SK-N-MC (cell line): ENCODE results near the gene OR4C45.
"Not testable (repeated sequence)": the region's sequence is repeated elsewhere in the genome, so short reads cannot be mapped to it uniquely, and the experiment has no call there.

Experiments used
- DNase-seq: peaks from one replicate; pipeline ENCODE4 v3.0.0-alpha.2; 2011; ENCODE audit warnings: low read depth, low spot score
- H3K27ac ChIP-seq: fragments of 200-600 bp; sonication (generic); 2 replicates; pipeline ENCODE4 v1.5.1; 2016; ENCODE audit warnings: mixed run types
- H3K36me3 ChIP-seq: fragments of 200-600 bp; sonication (generic); 2 replicates; pipeline ENCODE4 v1.6.1; 2017; ENCODE audit warnings: antibody characterized with exemption, low read length, mixed read lengths; ENCODE audit not compliant: insufficient read depth
- H3K4me3 ChIP-seq: fragments of 200-600 bp; sonication (generic); 2 replicates; pipeline ENCODE4 v1.5.1; 2016
- H3K9ac ChIP-seq: fragments of 200-600 bp; sonication (generic); 2 replicates; pipeline ENCODE4 v1.8.0; 2017; ENCODE audit warnings: mixed run types, mixed read lengths; ENCODE audit not compliant: insufficient read length
- H3K9me3 ChIP-seq: fragments of 200-600 bp; sonication (generic); 2 replicates; pipeline ENCODE4 v1.6.1; 2017; ENCODE audit warnings: low read depth, mild to moderate bottlenecking, antibody characterized with exemption, low read length, moderate library complexity, mixed read lengths
- EZH2 ChIP-seq: fragments of 200-600 bp; sonication (generic); IDR thresholded peaks from one replicate; pipeline ENCODE4 v1.6.1; 2017; ENCODE audit warnings: antibody characterized with exemption
- FOXP2 ChIP-seq: optimal IDR thresholded peaks from 2 replicates; pipeline ENCODE3; 2011; ENCODE audit warnings: mild to moderate bottlenecking, moderate library complexity; ENCODE audit not compliant: insufficient read depth; ENCODE audit errors: extremely low read length, control extremely low read depth
- POLR2AphosphoS5 ChIP-seq: IDR thresholded peaks from 2 replicates; pipeline ENCODE4 v1.6.1; 2012; ENCODE audit warnings: mild to moderate bottlenecking, low read depth, low read length, borderline replicate concordance

Gene OR4C45

DNA sequence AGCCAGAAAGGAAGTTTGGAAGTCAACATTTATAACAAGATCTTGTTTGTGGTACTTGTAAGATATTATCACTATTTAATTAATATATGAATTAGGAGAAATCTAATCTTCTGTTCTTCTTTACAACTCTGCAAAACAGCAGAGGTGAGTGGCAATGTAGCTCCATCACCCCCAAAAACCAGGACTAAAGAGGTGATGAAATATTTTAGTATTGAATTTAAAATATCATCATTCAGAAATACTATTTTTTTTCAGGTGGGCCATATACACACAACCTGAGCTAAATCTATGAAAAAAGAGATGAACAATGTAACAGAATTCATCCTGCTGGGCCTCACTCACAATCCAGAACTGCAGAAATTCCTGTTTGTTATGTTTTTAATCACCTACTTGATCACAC lies at the start of gene OR4C45:
Gene OR4C45, plus strand, starts transcription at position 301 of the 400 bp plus-strand sequence.
- Histone ChIP-seq H3K4me3 (no peak within 1 kb of the TSS), H3K27ac (no peak within 1 kb of the TSS), H3K36me3 (no peaks in the 10 kb centered on the region), H3K9ac (no peak within 1 kb of the TSS), H3K9me3 (no peaks in the 10 kb centered on the region)
- TF ChIP-seq POLR2AphosphoS5 (no peak), FOXP2 (no peak), EZH2 (no peak)
- no peak for DNase-seq

GRCh38 chr11:49995565-49995964 lies 37.1 kb upstream of the OR4C45 start:
- Histone ChIP-seq H3K36me3 (no peaks in the 10 kb centered on the region), H3K27ac (no peak overlapping the region), H3K9ac (no peak overlapping the region), H3K9me3 (no peaks in the 10 kb centered on the region), H3K4me3 (peak overlapping the region; percentile 48; the same call in 1 of the 2 replicates)
- TF ChIP-seq EZH2 (no peak), POLR2AphosphoS5 (peak; percentile 25; the same call in 1 of the 2 replicates)
- DNase-seq: peak; percentile 82

DNA sequence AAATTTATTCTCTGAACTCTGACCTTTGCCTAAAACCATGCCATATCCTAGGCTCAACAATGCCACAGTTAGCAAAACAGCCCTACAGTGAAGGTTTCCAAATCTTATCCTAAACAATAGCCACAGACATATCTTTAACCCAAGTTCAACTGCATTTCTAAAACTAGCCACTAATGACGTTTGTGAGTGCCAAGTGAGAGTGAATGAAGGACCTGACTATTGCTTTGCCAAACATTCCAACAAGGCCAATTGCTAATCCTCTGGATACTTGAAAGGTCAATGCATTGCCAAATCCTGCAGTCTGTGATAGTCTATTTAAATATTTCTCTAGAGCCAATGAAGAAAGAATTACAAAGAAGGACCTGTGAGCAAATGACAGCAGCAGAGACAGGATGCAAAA lies 2.5 kb upstream of the OR4C45 start:
- H3K9ac ChIP-seq: no peak overlapping the region
- no peak for DNase-seq
- no peak overlapping the region for H3K27ac ChIP-seq
- no peak for TF ChIP-seq POLR2AphosphoS5
- TF ChIP-seq FOXP2: no peak
- no peaks in the 10 kb centered on the region for H3K9me3 ChIP-seq
- no peak overlapping the region for H3K4me3 ChIP-seq
- no peaks in the 10 kb centered on the region for H3K36me3 ChIP-seq

- H3K9ac ChIP-seq, H3K27ac ChIP-seq, H3K9me3 ChIP-seq, DNase-seq, H3K4me3 ChIP-seq, H3K36me3 ChIP-seq: not testable (repeated sequence)
Observed at GRCh38 chr11:50036239-50036638, 3.6 kb downstream of the OR4C45 start.

GRCh38 chr11:50037251-50037650 lies 4.6 kb downstream of the OR4C45 start:
- Histone ChIP-seq H3K27ac (no peak overlapping the region), H3K4me3 (no peak overlapping the region), H3K9me3 (no peaks in the 10 kb centered on the region), H3K36me3 (no peaks in the 10 kb centered on the region), H3K9ac (no peak overlapping the region)
- TF ChIP-seq POLR2AphosphoS5: no peak
- no peak for TF ChIP-seq FOXP2
- no peak for TF ChIP-seq EZH2
- no peak for DNase-seq

DNA sequence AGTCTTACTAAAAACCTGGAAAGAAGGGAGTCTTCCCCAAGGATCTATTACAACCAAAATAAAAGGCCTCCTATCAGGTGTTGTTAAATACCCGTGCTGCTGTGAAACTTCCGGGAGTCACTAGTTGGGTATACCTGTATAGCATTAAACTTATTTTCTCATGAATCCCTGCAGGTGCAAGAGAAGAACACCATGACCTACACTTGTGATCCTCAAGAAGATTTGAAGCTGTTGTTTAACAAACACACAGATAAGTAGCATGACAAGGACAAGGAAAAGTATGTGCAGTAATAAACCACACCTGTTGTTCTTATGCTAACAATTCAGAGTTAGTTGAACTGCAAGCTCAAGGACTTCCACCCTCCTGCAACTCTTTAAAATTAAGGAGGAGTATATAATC lies 12.0 kb downstream of the OR4C45 start:
- H3K4me3 ChIP-seq: no peak overlapping the region
- no peaks in the 10 kb centered on the region for H3K36me3 ChIP-seq
- H3K27ac ChIP-seq: no peak overlapping the region
- no peak for DNase-seq
- TF ChIP-seq EZH2: no peak
- TF ChIP-seq POLR2AphosphoS5: no peak
- no peak for TF ChIP-seq FOXP2
- H3K9ac ChIP-seq: no peak overlapping the region
- H3K9me3 ChIP-seq: no peaks in the 10 kb centered on the region

GRCh38 chr11:50063056-50063455 lies 30.4 kb downstream of the OR4C45 start:
- H3K4me3 ChIP-seq, H3K36me3 ChIP-seq, H3K27ac ChIP-seq, DNase-seq, H3K9me3 ChIP-seq, H3K9ac ChIP-seq: not testable (repeated sequence)

GRCh38 chr11:50070389-50070788 lies 37.7 kb downstream of the OR4C45 start:
- no peak for DNase-seq
- H3K36me3 ChIP-seq: no peaks in the 10 kb centered on the region
- TF ChIP-seq EZH2 (no peak), POLR2AphosphoS5 (no peak)
- no peak overlapping the region for H3K27ac ChIP-seq
- no peak overlapping the region for H3K9ac ChIP-seq
- H3K9me3 ChIP-seq: no peaks in the 10 kb centered on the region
- H3K4me3 ChIP-seq: no peak overlapping the region

DNA sequence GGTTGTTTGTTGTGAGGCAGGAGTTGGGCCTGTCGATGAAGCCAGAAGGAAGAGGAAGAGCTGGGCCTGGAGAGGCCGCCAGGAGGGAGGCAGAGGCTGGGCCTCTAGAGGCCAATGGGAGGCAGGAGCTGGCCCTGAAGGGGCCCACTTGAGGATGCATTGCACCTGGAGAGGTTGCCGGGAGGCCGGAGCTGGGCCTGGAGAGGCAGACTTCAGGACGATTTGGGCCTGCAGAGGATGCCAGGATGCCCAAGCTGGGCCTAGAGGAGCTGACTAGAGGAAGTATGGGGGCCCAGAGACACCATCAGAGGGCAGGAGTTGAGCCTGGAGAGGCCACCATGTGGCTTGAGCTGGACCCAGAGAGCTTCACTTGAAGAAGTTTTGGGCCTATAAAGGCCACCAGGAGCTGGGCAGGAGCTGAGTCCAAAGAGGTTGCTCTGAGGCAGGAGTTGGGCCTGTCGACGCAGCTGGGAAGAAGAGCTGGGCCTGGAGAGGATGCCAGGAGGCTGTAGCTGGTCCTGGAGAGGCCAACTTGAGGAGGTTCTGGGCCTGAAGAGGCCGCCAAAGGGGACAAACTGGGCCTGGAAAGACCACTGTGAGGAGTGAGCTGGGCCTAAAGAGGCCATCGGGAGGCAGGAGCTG lies 39.0 kb downstream of the OR4C45 start:
- no peak overlapping the region for H3K4me3 ChIP-seq
- H3K27ac ChIP-seq: no peak overlapping the region
- H3K9me3 ChIP-seq: no peaks in the 10 kb centered on the region
- no peak for DNase-seq
- TF ChIP-seq EZH2: no peak
- no peaks in the 10 kb centered on the region for H3K36me3 ChIP-seq
- H3K9ac ChIP-seq: no peak overlapping the region
